Activated CD4-positive, alpha-beta T cell treated with anti-CD3 and anti-CD28 coated beads, Interleukin-2, amount 50 U/mL, for 48 hours (primary cell): ENCODE measurements around the gene HOXA9.

Experiments used
- DNase-seq, 2 experiments: peaks; one replicate each; pipeline ENCODE4 v3.0.0-alpha.2; 2020

HOXA9 gene

GRCh38 chr7:27175626-27176523 is 10.5 kb upstream of the HOXA9 start:
- DNase-seq: no peak

- no peak for DNase-seq
Observed at GRCh38 chr7:27174874-27175625, 9.7 kb upstream of the HOXA9 start.

DNA sequence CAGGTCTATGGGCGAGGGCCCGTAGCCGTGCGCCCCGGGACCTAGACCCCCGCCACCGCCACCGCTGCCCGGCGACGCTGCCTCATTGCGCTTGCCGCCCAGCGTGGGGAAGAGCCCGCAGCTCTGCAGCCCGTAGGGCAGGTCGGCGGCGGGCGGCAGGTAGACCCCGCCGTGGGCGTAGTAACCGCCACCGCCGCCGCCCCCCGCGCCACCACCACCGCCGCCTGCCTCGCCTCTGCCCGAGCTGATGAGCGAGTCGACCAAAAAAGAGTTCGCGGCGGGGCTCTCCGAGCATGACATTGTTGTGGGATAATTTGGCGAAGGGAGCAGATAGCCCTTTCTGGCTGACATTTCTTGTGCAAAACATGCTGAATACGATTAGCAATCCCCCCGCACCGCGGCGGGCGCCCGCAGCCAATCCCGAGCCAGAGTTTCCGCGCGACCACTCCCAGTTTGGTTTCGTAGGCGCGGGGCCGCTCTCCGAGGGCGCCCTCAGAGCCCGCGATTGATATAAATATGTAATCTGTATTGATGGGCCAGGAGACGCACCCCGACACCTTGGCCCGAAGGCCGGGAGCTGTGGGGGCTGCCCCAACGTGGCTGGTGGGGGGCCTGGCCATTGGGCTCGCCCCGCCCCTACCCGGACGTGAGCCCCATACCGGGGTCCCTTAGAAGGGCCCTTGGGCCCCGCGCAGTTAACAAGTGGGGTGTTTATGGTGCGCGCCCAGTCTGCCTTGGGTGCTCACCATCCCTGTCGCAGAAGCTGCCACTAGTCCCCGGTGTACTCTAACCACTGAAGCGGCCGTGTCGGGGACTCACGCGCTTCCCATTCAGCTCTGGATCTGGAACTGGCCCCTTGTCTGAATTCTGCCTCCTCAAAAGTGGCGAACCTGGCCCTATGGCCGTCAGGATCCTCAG is 8.9 kb upstream of the HOXA9 start, which contains the start of gene HOXA10:
Gene HOXA10, minus strand, starts transcription at position 365 of the 918 bp plus-strand sequence. Its CDS starts 14 bp downstream, at position 351.
- DNase-seq: no peak

DNA sequence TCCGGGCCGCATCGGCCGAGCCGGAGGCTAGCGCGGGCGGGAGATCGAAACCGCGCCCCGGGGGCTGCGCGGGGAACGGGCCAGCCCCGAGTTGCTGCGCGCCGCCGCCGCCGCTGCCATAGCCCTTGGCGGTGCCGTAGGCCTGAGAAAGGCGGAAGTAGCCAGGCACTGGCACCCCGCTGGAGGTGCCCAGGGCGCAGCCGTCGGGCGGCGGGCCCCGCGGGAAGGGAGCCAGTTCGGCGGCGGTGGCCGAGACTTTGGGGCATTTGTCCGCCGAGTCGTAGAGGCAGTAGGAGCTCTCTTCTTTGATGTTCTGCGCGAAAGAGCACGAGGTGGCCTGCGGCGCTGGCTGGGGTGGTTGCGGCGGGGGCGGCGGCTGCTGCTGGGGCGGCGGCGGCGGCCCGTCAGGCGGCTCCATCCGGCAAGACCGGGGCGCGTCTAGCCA is 8.2 kb upstream of the HOXA9 start:
- DNase-seq: no peak

DNA sequence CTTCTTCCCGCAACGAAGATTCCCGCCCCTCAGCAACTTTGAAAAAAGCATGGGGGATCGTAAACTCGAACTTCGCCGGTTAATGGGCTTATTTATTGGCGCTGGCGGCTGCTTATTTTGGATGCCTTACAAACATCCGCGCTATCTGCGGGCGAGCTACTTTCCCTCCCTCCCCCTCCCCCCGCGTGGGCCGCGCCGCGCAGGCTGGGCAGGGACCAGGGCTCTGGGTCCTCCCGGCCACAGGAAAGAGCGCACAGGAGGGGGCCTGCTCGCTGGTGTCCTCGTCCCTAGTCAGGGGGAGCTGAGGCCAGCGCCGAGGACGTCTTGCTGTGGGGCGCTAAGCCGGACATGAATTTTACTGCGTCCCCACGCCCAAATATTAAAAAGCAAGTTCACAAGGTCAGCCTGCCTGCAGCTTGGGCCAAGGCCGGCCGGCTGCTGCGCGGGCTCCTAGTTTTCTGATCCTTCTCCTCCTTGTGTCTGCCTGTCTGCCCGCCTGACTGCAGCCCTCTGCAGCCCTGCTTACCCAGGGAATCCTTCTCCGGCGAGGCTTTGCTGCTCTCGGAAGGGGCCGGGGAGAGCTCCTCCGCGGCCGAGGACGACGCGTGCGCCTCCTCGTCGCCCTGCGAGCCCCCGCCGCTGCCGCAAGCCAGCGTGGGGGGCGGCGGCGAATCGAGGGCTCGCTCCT is 7.6 kb upstream of the HOXA9 start:
- no peak for DNase-seq

GRCh38 chr7:27172315-27172774 is 7.0 kb upstream of the HOXA9 start:
- no peak for DNase-seq

- no peak for DNase-seq
Observed at GRCh38 chr7:27171637-27172314, 6.4 kb upstream of the HOXA9 start.

DNA sequence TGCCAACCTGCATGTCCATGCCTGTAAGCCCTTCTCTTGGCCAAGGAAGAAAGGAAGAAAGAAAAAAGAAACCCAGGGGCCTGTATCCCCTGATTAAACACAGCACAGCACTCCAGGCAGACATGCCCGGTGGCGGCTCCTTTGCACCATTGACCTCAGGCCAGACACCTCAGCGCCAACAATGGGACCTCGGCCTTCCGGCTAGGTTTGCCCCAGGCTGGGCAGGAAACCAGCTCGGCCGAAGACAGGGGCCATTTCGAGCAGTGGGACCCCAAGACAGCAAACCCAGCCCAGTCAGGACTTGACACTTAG is 5.9 kb upstream of the HOXA9 start:
- no peak for DNase-seq

DNA sequence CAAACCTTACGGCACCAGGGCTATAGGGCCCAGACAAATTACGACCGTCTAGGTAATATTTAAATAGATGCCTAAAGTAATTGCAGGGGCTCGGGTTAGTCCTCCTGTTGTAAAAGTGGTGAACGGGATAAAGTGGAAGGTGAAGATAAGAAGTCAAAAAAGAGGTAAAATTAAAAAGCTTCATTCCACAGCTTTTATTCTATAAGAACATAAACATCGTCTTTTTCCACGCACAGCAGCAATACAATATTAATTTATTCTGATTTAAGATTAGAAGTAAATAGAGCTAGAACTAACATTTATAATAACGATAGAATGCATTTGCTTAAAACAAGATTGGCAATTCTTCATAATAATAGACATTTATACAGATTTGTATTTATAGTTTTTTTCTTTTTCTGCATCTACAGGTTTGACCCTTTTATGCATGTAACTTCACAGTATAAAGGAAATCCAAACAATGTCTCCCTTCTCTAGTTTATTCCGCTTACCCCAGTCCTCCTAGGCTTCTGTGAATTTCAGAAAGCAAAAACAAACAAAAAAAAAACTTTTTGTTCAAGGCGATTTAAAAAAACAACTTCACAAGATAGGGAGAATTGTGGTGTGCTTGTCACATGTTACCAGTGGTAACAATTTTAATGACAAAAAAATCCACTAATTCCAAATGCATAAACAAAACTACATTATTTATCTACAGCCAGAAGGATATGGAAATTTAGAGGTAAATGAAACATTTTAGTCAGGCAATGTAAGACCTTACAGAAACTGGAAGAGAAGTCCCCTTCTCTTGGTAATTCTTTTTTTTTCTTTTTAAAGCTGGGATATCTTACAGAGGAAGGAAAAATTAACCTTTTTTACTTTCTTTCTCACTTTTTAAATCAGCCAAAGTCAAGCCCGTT is 5.3 kb upstream of the HOXA9 start:
- DNase-seq: no peak

GRCh38 chr7:27169658-27170425 is 4.5 kb upstream of the HOXA9 start:
- DNase-seq: no peak

- DNase-seq: peak in 1 of 2 experiments; percentile 37
Observed at GRCh38 chr7:27168265-27168947, 3.1 kb upstream of the HOXA9 start.

- DNase-seq: no peak
Observed at GRCh38 chr7:27167916-27168264, 2.6 kb upstream of the HOXA9 start.

DNA sequence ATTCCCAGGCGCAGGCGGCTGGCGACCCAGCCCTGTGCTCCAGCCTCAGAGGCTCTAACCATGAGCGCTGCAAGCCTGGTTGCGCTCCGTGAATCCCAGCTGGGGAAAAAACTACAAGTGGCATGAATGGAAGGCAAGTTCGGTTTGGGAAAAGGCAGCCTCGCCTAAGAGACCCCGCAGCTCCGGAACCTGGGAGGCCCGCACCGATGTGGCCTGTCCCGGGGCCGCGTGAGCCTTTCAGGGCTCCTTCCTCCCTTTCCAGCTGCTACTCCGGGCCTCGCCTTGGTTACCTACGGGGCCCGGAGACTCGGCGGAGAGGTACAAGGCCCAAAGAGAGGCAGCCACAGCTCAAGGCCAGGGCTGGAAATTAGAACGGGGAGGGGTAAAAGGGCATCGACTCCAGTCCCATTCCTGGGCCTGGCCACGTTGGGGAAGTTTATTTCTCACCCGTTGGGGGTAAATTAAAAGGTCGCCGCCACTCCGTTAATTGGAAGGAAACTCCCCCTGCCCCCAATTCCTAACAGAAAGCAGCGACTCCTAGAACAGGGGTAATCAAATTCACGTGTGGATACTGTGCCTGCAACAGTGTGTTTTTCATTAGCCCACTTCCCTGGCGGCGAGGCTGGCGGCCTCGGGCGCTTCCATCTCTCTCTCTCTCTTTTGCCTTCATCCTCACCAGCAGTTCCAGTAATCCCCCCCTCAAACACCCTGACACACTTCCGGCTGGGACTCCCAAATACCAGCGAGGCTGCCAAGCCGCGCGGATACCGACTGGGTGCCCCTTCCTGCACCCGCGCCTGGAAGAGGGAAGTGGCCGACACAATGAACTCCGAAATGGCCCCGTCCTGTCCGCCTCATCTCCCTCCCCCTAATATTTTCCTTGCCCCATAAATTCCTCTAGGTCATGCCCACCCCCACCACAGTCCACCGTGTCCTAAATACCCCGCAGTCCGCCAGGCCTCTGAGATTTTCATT is 1.5 kb upstream of the HOXA9 start:
- no peak for DNase-seq

- no peak for DNase-seq
Observed at GRCh38 chr7:27165996-27166530, 726 bp upstream of the HOXA9 start.

DNA sequence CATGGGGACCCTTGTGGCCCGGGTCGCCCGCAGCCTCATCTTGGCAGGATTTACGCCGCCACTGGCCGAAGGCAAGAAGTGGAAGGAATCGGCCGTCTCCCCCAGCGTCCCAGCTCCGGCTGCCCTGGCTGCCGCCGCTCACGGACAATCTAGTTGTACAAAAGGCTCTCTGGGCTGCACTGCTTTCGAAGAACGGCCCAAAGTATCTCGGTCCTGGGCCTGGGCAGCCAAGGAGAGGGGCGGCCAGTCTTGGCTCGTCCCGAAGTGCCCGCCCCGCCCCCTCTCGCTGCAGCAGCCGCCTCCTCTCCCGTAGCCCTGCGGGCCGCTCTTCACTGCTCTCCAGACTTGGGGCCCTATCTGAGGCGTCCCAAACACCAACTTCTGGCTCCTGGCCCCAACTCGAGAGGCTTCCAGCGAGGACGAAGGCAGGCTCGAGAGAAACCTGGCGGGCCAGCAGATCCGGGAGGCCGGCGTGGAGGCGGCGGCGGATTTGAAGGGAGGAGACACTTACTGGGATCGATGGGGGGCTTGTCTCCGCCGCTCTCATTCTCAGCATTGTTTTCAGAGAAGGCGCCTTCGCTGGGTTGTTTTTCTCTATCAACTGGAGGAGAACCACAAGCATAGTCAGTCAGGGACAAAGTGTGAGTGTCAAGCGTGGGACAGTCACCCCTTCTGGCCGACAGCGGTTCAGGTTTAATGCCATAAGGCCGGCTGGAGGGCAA is 809 bp downstream of the HOXA9 start:
- no peak for DNase-seq

DNA sequence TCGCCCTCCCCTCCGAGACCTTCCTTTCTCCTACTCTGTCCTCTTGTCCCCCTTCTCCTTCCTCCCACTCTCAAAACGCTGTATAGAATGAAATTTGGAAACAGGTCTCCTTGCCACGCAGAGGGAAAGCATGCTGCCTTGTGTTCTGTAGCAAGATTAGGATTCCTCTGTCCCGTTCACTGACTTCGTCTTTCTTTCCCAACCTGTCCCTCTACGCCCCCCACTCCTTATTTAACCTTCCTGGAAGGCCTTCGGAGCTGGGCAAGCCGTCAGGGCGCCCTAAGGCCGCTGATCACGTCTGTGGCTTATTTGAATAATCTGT is 1.3 kb downstream of the HOXA9 start:
- DNase-seq: no peak
